22Rv1 (cell line): ENCODE measurements around the gene CERKL.

Experiments
- ZFX ChIP-seq: fragments of 450-650 bp; IDR thresholded peaks from 2 replicates; pipeline ENCODE4 v1.6.1; 2017; ENCODE audit warnings: antibody characterized with exemption, borderline replicate concordance
- TF ChIP-seq, protein P1 (sequence below): fragments of 450-650 bp; IDR thresholded peaks from 2 replicates; pipeline ENCODE4 v1.5.1; 2017; ENCODE audit warnings: mild to moderate bottlenecking

DNA sequence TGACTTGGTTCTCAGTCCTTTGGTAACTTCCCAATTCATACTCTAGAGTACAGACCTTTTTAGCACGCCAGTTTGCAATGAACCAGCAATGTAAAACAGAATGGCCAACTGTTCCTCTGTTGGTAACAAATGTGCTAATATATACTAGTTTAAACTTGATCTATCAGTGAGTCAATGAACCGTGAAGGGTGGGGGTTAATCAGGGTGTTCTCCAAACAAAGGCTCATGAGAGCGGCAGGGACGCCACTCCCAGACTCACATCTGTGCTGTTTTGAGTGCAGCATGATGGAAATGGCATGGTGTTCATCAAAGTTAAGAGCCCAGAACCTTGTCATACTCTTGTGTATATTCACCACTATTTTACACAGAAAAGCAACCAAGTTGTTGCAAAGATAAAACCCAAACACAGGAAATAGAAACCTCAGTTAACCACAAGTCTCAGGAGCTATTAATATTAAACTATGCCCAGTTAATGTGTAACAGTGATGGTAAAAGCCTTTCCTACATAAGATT, 70.3 kb downstream of the CERKL start:
- TF ChIP-seq, protein P1, sequence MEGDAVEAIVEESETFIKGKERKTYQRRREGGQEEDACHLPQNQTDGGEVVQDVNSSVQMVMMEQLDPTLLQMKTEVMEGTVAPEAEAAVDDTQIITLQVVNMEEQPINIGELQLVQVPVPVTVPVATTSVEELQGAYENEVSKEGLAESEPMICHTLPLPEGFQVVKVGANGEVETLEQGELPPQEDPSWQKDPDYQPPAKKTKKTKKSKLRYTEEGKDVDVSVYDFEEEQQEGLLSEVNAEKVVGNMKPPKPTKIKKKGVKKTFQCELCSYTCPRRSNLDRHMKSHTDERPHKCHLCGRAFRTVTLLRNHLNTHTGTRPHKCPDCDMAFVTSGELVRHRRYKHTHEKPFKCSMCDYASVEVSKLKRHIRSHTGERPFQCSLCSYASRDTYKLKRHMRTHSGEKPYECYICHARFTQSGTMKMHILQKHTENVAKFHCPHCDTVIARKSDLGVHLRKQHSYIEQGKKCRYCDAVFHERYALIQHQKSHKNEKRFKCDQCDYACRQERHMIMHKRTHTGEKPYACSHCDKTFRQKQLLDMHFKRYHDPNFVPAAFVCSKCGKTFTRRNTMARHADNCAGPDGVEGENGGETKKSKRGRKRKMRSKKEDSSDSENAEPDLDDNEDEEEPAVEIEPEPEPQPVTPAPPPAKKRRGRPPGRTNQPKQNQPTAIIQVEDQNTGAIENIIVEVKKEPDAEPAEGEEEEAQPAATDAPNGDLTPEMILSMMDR = no peak
- no peak for TF ChIP-seq ZFX
